ENCODE measurements around the gene THOC7. TPM values are rescaled to one million over a fixed set of nuclear protein-coding genes. Genes with fewer than 3 reads are reported as not detected.

THOC7 gene
- total RNA-seq, 2 experiments from 2014 or later: 80.8 to 87.1 TPM

GRCh38 chr3:63795438-63795837, 68.2 kb downstream of the THOC7 start:
- Mint-ChIP-seq H3K27me3 (peaks cover 3% of the 10 kb centered on the region), H3K36me3 (ENCODE audit: low read depth) (no peaks in the 10 kb centered on the region), H3K4me3 (no peak overlapping the region), H3K27ac (no peak overlapping the region), H3K9me3 (ENCODE audit: low read depth) (no peaks in the 10 kb centered on the region), H3K4me1 (no peaks in the 10 kb centered on the region)
- ChIA-PET CTCF (no interaction called here), POLR2A (no interaction called here)
- DNase-seq: no peak
- ATAC-seq: no peak
- intact Hi-C loops (cut with DNase I, micrococcal nuclease): no loop called here

DNA sequence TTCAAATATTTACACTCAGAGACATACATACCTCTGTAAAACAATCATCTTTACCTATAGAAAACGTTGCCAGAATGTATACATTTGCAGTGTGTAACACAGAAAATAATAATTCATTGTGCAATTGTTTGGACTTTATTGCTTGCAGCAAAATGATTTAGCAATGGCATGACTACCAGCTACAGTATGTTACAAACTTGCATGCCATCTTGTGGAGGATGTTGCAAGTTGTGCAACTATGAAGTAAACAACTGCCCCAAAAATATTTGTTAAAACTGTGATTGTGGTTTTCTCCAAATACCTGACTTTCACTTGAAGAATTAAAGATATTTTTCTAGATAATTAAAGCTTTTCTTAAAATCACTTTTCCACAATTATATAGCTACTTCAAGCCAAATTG, 71.6 kb downstream of the THOC7 start:
- intact Hi-C loops (cut with DNase I, micrococcal nuclease): no loop called here
- ATAC-seq (no peak), DNase-seq (no peak)
- Mint-ChIP-seq H3K4me3 (no peak overlapping the region), H3K36me3 (ENCODE audit: low read depth) (no peaks in the 10 kb centered on the region), H3K9me3 (ENCODE audit: low read depth) (no peaks in the 10 kb centered on the region), H3K4me1 (no peaks in the 10 kb centered on the region), H3K27me3 (peaks cover 5% of the 10 kb centered on the region), H3K27ac (no peak overlapping the region)
- ChIA-PET POLR2A (no interaction called here), CTCF (no interaction called here)

Other genes starting within 250 kb of the THOC7 start
- not detected for gene SNTN, start 211.1 kb downstream of the THOC7 start, total RNA-seq
- gene C3orf49, start 44.5 kb downstream of the THOC7 start, total RNA-seq: not detected
- 10 to 100 TPM; 27.1 to 58.3 TPM for gene ATXN7, start 62 bp upstream of the THOC7 start, total RNA-seq
- gene SCAANT1, start 48.6 kb upstream of the THOC7 start, total RNA-seq: not detected
- 100 to 1,000 TPM; 109 to 117 TPM for gene PSMD6, start 159.7 kb upstream of the THOC7 start, total RNA-seq

All from activated CD4-positive, alpha-beta T cell treated with anti-CD3 and anti-CD28 coated beads for 36 hours (primary cell).